ENCODE results near the gene ADORA2A.

The ADORA2A gene

DNA sequence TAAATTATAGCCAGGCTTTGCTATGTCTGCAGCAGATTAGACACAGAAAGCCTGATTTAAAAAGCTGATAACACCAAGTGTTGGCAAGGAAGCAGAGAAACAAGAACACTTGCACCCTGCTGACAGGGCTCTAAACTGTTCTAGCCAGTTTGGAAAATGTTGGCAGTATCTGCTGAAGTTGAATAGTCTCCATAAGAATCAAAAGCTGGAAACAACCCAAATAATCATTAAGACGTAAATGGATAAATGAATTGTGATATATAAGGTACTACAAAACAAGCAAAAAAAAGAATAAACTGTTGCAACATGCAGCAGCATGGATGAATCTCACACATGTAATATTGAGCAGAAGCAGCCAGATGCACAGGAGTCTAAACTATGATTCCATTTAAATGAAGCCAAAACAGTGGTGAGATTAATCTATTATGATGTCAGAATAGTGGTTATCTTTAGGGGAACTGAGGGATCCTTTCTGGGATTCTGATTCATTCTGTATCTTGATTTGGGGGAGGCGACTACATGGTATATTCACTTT, 40.4 kb upstream of the ADORA2A start:
- no peak overlapping the region for H3K4me3 ChIP-seq (replicated peaks in 1 of 2; ENCODE audit: low read depth in 2 of 2, low read length in 2 of 2)
- DNase-seq (ENCODE audit: low read depth in 2 of 2): peak in 1 of 2 donors; percentile 46
- TF ChIP-seq, protein P1, sequence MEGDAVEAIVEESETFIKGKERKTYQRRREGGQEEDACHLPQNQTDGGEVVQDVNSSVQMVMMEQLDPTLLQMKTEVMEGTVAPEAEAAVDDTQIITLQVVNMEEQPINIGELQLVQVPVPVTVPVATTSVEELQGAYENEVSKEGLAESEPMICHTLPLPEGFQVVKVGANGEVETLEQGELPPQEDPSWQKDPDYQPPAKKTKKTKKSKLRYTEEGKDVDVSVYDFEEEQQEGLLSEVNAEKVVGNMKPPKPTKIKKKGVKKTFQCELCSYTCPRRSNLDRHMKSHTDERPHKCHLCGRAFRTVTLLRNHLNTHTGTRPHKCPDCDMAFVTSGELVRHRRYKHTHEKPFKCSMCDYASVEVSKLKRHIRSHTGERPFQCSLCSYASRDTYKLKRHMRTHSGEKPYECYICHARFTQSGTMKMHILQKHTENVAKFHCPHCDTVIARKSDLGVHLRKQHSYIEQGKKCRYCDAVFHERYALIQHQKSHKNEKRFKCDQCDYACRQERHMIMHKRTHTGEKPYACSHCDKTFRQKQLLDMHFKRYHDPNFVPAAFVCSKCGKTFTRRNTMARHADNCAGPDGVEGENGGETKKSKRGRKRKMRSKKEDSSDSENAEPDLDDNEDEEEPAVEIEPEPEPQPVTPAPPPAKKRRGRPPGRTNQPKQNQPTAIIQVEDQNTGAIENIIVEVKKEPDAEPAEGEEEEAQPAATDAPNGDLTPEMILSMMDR (IDR thresholded peaks at IDR 0.05; ENCODE audit: low read depth, low read length): no peak

DNA sequence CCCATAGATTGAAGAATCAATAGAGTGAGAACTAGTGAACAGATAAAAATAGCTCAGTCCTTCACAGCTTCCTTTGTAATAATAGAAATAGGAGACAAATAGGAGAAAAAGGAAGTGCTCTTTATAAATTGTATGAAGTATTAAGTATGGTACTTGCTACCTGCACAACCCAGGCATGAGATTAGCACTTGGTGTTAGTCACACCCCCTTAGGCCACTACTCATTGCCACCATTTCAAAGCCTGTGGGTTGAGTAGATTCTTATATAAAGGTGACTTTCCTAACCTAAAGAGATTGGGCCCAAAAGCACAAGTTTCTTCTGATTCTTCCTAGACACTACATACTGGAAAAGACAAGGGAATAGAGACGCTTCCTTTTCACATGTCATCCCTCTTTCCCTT, 37.7 kb upstream of the ADORA2A start:
- TF ChIP-seq, protein P1 (IDR thresholded peaks at IDR 0.05; ENCODE audit: low read depth, low read length): no peak
- no peak for DNase-seq (ENCODE audit: low read depth in 2 of 2)
- H3K4me3 ChIP-seq (replicated peaks in 1 of 2; ENCODE audit: low read depth in 2 of 2, low read length in 2 of 2): no peak overlapping the region

DNA sequence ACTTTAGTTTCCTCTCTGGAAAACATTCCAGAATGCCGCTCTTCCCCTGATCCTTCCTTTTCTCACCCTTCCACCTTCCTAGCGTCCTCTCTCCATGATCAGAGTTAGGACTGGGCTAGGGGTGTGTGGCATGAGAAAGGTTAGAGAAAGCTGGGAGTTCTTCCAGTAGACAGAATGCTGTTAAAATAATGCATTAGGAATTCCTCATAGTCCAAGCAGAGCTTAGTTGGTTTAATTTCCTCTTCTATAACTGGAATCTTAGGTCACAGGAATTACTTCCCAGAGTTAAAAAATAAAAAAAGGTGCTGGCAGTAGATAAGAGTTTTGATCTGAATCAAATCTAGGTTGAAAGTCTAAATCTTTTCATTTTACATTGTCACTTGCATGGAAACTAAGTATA, 37.2 kb upstream of the ADORA2A start:
- H3K4me3 ChIP-seq (replicated peaks in 1 of 2; ENCODE audit: low read depth in 2 of 2, low read length in 2 of 2): no peak overlapping the region
- DNase-seq (ENCODE audit: low read depth in 2 of 2): no peak
- TF ChIP-seq, protein P1 (IDR thresholded peaks at IDR 0.05; ENCODE audit: low read depth, low read length): no peak

DNA sequence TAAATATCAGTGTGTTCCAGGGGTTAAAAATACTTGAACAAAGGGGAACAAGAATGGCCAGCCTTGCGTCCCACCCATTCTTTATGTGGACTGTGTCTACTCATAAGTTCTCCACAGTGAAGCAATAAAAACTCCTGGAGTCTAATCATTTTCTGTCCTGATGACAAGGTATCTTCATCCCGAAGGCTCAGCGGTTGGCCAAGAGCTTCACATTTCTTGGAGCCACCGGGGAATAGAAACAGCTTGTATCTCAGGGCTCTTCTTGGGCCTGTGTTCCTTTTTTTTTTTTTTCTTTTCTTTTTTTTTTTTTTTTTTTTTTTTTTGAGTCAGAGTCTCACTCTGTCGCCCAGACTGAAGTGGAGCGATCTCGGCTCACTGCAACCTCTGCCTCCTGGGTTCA, 36.8 kb upstream of the ADORA2A start:
- TF ChIP-seq, protein P1 (IDR thresholded peaks at IDR 0.05; ENCODE audit: low read depth, low read length): no peak
- DNase-seq (ENCODE audit: low read depth in 2 of 2): peak; percentile 83
- no peak overlapping the region for H3K4me3 ChIP-seq (replicated peaks in 1 of 2; ENCODE audit: low read depth in 2 of 2, low read length in 2 of 2)

DNA sequence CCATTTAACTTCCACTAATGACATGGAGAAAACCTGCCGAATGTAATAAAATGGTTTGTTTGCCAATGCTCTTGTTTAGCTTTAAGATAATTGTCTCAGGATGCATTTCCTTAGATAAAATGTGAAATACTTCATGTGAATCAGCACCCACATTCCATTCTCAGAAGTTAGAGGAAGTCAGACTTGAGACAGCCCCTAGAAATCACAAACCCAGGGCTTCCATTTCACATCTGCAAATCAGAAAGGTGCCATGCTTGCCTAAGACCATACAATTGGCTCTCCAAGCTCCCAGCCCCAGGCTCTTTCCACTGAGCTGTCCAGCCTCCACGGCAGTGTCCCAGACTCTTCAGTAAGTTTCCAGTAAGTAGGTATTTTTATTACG, 35.6 kb upstream of the ADORA2A start:
- peak; percentile 70 to 86 for DNase-seq (ENCODE audit: low read depth in 2 of 2)
- TF ChIP-seq, protein P1 (IDR thresholded peaks at IDR 0.05; ENCODE audit: low read depth, low read length): no peak
- H3K4me3 ChIP-seq (replicated peaks in 1 of 2; ENCODE audit: low read depth in 2 of 2, low read length in 2 of 2): no peak overlapping the region

DNA sequence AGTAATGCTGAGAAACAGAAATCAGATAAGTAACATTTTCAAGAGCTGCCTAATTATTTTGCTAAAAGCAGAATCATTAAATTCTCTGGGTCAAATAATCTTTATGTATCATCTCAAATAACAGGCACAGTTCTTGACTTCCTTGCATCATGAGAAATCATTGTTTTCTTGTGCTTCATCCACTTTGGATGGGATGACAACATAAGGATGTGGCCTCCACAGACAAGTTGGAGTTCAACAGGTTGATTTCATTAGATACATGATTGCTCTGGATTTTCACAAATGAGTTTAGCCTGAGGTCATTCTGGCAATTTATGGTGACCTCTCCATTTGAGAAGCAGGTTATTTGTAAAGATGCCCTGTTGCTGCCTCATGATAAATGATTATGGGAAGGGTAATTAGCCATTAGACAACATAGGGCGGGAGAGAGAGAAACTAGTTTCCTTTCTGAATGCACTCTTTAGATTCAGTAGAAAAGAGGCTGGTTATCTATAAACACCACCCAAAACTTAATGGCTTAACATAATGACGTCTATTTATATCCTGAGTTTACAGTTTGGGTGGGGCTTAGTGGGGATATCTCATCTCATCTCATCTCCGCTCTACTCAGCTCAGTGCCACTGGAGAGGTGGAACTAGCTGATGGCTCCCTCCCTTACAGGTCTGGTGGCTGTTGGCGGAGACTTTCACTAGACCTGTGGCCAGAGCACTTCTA, 35.0 kb upstream of the ADORA2A start:
- TF ChIP-seq, protein P1 (IDR thresholded peaks at IDR 0.05; ENCODE audit: low read depth, low read length): no peak

More for the DNA sequence above, 35.0 kb upstream of the ADORA2A start:
- no peak for DNase-seq (ENCODE audit: low read depth in 2 of 2)
- no peak overlapping the region for H3K4me3 ChIP-seq (replicated peaks in 1 of 2; ENCODE audit: low read depth in 2 of 2, low read length in 2 of 2)
